Anterior cingulate cortex (tissue), 58 donors: ENCODE data around the gene POM121.
A peak's percentile ranks its signal among the peaks of the same experiment; 100 is the strongest.
"Not testable (repeated sequence)": the region's sequence is repeated elsewhere in the genome, so short reads cannot be mapped to it uniquely, and the experiment has no call there.

Experiments used
- DNase-seq, 58 donors: peaks; one replicate each; lab custom pipeline; 2025; lab: John Stamatoyannopoulos, UW

Gene POM121

DNA sequence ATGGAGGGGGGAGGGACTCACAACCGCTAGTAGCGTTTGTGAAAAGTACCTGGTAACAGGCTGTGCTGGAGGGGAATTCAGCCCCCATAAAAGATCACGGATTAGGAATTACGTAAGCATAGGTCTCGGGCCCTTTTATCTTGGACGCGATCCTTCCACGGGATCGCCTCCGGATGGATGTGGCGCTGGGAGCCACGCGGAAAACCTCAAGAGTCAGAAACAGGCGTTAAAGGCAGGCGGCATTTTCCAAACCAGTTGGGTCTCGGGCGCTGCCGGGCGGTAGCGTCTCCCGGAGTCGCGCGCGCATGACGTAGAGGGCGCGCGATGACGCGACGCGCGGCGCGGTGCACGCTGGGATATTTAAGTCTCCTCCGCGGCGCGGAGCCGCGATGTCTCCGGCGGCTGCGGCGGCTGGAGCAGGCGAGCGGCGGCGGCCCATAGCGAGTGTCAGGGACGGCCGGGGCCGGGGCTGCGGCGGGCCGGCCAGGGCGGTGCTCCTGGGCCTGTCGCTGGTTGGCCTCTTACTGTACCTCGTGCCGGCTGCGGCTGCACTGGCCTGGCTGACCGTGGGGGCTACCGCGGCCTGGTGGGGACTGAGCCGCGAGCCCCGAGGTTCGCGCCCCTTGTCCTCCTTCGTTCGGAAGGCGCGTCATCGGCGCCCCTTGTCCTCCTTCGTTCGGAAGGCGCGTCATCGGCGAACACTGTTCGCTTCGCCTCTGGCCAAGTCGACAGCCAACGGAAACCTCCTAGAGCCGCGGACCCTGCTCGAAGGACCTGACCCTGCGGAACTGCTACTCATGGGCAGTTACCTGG lies at the start of gene POM121:
POM121 (plus strand) TSS at position 363 of the 813 bp plus-strand sequence; CDS start at position 390, 27 bp downstream.
- DNase-seq, result peak in 57 of 58 donors; percentile 12 to 83 (median 70)

DNA sequence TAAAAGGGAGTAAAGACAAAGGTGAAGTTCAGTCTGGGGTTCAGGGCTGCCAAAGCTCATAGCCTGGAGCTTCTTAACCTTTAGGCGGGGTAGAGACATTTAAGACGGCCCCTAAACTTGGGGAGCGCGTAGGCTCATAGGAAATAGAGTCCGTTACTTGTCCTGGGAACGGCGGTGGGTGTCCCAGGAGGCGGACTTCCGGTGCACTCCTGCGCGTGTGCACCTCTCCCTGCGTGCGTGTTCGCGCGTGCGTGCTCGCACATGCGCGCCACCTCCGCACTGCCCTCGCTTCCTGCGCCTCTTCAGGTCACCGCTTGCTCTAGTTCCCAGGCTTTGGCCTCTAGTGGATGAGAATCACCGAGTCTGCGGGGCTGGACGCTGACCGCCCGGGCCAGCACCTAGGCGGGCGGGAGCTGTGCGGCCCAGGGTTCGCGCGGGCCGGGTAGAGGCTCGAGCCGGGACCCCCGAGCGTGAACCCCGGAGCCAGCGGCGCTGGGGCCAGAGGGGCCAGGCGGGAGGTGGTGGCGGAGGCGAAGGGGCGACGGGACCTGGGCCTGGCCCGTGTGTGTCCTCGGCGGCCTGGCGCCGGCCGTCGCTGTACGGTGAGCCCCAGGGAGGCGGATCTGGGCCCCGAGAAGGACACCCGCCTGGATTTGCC lies 45.7 kb upstream of the POM121 start:
- DNase-seq, result peak; percentile 13 to 90 (median 76)

DNA sequence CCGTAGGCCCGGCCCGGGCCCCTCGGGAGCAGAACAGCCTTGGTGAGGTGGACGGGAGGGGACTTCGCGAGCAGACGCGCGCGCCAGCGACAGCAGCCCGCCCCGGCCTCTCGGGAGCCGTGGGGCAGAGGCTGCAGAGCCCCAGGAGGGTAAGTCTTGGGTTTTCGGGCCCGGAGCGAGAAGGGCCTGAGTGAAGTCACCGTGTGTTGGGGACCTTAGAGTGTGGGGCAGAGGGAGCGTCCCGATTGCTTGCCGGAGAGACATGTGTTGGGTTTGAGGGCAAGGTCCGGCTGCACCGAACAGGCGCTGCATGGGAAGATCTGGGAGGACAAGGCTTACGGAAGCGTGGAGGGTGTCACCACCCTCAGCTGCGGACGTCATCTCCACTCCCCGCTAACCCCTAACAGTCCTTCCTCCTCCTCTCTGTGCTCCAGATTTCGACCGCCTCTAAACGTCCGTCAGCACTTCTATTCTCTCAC lies 45.1 kb upstream of the POM121 start:
- peak in 48 of 58 donors; percentile 0 to 51 (median 16) for DNase-seq

DNA sequence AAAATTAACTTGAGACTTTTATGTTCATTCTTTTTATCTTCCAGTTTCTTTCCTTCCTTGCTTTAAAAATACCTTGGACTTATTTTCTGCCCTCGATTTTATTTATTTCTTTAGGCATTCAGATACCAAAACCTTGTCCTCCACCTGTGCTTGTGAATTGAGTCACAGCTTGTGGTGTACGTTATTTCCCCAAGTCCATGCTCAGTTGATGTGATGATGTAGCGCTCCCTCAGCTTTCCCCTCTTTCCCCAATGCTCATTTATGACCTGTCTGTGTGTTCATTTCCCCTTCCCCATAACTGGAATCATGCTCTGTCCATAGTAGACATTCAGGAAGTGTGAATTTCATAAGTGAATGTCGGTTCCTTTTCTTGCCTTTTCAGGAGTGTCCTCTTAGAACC lies 33.1 kb upstream of the POM121 start:
- not testable (repeated sequence) for DNase-seq

DNA sequence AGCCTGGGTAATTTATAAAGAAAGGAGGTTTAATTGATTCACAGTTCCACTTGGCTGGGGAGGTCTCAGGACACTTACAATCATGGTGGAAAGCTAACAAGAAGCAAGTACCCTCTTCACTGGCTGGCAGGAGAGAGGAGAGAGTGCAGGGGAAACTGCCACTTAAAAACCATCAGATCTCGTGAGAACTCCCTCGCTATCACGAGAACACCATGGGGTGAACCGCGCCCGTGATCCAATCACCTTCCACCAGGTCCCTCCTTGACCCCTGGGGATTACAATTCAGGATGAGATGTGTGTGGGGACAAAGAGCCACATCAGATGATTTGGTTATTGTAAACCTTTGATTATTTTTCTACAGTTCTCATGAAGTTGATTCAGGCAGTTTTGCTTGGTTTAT lies 20.2 kb upstream of the POM121 start:
- not testable (repeated sequence) for DNase-seq

DNA sequence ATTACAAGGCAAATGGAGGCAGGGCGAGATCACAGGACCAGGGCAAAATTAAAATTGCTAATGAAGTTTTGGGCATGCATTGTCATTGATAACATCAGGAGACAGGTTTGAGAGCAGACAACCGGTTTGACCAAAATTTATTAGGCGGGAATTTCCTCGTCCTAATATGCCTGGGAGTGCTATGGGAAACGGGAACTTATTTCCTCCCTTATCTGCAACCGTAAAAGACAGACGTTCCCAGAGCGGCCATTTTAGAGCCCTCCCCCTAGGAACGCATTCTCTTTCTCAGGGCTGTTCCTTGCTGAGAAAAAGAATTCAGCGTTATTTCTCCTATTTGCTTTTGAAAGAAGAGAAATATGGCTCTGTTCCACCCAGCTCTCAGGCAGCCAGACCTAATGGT lies 16.5 kb upstream of the POM121 start:
- DNase-seq, result not testable (repeated sequence)

DNA sequence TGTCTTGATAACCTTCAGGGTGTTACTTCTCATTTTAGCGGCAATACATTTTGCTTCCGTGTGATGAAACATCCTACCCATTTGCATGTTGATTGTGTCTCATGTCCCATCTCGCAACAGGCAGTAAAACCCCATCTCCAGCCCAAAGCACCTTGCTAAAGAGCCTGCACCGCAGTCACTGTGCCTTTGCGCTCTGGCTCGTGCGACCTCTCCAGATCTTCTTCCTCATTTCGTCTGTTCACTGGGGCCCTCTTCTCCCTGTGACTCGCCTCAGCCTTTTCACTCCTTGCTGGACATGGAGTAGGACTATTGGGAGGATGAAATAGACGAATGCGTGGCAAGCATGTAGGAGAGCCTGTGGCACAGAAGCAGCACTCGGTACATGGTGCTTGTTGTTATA lies 13.5 kb upstream of the POM121 start:
- DNase-seq, result not testable (repeated sequence)

DNA sequence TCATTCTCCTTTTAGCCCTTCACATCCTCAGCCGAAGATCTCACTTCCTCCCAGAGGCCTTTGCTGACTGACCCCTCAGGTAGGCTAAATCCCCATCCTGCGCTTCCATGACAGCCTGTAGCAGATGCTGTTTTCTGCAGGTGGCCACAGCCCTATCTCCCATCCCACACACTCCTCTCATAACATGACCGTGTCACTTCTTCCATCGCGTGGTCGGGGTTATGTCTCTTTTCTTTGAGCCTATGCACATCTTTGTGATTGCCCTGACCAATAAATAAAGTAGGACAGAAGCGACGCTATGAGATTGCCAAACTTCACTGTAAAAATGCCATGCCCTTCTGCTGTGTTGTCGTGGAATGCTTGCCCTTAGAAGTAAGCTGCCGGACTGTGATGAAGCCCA lies 11.1 kb upstream of the POM121 start:
- not testable (repeated sequence) for DNase-seq

DNA sequence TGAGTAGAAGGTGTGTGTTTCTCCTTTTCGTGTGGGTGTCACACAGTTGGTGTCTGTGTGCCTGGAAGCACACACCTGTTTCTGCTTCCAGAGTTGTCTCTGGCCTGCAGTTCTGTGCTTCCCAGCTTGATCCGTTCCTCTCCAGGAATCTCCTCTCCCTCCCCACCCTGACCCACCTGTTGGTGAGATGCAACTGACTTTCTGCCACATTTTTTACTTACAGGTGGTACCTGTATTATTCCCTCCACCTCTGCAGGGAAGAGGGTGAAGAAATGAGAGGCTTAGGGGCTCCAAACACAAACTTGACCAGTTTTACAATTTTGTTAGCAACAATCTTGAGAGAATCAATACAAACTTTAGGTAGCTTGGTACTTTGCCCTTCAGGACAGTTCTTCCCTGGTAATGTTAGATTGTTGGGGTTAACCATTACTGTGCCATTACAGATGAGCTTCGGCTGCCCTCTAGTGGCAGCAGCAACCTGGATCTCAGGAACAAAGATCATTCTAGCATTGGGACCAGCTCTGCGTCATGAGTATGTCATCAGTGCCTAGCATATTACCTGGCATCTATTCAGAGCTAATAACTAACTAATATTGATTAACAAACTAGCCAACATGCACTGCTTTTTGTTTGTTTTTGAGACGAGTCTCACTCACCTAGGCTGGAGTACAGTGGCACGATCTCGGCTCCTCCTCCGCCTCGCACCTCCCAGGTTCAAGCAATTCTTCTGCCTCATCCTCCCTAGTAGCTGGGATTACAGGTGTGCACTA lies 10.0 kb upstream of the POM121 start:
- DNase-seq, result peak in 18 of 58 donors; percentile 0 to 58 (median 6)

DNA sequence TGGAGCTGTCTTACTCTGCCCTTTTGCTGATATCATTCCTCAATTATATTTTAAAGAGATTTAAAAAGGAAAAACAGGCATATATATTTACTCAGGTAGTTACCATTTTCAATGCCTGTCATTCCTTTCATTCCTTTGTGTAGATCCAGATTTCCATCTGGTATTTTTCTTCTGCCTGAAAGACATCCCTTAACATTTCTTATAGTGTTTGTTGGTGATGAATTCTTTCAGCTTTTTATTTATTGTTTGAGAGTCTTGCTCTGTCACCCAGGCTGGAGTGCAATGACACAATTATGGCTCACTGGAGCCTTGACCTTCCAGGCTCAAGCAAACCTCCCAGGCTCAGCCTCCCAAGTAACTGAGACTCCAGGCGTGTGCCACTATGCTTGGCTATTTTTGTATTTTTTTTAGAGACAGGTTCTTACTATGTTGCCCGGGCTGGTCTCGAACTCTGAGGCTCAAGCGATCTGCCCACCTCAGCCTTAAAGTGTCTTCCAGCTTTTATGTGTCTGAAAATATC lies 5.6 kb upstream of the POM121 start:
- DNase-seq, result no peak

DNA sequence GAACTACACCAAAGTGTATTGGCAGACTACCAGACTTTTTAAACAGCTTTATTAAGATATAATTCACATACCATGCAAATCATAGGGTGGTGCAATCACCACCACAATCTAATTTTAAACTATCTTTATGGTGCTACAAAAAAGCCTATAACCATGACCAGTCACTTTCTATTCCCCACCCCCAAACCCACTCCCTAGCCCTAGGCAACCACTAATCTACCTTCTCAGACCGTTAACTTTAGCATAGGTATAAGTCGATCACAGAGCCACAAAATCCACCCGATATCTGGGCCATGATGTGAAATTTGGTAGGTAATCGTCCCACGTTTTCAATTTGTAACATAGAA lies 536 bp upstream of the POM121 start:
- no peak for DNase-seq

DNA sequence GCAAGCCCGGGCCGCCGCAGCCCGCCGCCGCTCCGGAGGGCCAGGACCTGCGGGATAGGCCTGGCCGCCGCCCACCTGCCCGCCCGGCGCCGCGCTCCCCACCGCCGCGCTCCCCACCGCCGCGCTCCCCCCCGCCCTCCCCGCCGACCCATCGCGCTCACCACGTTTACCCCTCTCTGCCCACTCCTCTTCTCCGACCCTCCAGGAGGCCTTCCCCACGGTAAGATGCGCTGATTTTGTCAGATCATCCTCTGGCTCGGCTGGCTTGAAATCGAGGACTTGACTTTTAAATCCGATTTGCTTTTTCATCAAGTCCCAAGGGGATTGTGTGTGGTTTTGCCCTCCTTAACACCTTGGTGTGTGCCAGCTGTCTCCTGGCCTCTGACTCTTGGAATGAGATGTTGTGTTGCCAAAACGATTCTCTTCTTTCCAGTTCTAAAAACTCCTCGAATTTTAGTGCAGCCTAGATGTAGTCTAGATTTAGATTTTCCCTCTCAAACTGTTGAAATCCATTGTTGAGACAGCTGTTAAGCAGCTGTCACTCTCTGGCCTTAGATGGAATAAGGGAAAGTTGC lies 738 bp downstream of the POM121 start:
- DNase-seq, result peak in 2 of 58 donors; percentile 35 to 37

DNA sequence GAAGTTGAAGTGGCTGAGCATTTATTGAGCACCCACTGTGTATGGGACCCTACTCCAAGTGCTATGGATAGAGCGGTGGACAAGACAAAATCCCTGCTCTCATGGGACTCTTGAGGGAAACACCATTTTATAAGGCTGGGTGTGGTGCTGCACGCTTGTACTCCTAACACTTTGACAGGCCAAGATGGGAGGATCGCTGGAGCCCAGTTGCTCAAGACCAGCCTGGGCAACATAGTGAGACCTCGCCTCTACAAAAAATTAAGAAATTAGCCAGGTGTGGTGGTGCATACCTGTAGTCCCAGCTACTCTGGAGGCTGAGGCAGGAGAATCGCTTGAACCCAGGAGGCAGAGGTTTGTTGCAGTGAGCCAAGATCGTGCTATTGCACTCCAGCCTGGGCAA lies 2.9 kb downstream of the POM121 start:
- not testable (repeated sequence) for DNase-seq

DNA sequence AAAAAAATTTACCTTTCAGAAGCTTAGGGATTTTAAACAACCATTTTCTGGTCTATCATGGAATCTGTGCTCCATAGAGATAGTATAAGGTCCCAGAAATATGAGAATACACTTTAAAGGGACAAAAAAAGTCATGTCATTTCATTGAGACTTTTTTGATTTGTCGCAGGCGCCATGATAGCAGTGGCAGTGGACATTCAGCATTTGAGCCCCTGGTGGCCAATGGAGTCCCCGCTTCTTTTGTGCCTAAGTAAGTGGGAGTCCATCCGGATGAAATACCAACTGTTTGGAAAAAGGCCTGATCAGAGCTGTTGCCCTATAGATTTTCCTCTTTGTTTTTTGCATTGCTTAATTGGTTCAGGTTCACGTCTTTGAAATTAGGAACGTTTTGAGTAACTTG lies 3.3 kb downstream of the POM121 start:
- not testable (repeated sequence) for DNase-seq

DNA sequence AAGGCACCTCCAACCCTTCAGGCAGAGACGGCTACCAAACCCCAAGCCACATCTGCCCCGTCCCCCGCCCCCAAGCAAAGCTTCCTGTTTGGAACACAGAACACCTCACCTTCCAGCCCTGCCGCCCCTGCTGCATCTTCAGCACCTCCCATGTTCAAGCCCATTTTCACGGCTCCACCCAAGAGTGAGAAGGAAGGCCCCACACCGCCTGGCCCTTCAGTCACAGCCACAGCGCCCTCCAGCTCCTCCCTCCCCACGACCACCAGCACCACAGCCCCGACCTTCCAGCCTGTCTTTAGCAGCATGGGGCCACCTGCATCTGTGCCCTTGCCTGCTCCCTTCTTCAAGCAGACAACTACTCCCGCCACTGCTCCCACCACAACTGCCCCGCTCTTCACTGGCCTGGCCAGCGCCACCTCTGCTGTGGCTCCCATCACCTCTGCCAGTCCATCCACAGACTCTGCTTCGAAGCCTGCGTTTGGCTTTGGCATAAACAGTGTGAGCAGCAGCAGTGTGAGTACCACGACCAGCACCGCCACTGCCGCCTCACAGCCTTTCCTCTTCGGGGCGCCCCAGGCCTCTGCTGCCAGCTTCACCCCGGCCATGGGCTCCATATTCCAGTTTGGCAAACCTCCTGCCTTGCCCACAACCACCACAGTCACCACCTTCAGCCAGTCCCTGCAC lies 17.3 kb downstream of the POM121 start:
- DNase-seq, result not testable (repeated sequence)

DNA sequence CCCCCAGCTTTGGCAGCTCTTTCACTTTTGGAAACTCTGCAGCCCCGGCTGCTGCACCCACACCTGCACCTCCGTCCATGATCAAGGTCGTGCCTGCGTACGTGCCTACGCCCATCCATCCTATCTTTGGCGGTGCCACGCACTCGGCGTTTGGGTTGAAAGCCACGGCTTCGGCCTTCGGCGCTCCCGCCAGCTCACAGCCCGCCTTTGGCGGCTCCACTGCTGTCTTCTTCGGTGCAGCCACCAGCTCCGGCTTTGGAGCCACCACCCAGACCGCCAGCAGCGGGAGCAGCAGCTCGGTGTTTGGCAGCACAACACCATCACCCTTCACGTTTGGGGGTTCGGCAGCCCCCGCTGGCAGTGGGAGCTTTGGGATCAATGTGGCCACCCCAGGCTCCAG lies 18.1 kb downstream of the POM121 start:
- not testable (repeated sequence) for DNase-seq

DNA sequence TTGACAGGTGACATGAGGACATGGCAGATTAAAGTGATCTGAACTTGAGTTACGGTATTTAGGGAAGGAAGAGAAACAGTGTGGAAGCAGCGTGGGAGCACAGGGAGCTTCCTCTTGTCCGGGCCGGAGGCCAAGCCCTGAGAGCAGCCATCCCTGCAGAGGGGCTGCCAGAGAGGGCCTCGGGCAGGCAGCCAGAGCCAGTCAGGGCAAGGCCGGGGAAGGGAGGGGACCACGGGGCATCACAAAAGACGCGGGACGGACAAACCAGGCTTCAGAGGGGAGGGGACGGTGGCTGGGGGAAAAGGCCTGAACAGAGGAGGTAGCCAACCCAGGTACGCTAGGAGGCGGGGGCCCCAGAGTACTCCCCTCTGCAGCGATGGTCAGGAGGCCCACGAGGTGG lies 20.0 kb downstream of the POM121 start:
- not testable (repeated sequence) for DNase-seq

DNA sequence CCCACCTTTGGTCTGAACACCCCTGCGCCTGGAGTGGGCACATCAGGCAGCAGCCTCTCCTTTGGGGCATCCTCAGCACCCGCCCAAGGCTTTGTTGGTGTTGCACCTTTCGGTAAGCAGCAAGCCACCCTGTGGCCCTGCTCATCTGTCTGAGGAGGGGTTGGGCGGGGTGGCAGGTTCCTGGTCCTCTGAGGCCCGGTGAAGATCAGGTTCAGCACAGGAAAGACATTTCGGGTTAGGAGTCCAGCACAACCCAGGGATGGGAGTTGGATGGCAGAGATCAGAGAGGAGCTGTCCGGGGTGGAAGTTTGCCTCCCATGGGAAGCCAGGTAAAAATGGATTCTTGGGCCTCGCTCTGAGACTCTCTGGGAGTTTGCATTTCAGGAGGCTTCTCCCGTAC lies 20.7 kb downstream of the POM121 start:
- DNase-seq, result not testable (repeated sequence)

DNA sequence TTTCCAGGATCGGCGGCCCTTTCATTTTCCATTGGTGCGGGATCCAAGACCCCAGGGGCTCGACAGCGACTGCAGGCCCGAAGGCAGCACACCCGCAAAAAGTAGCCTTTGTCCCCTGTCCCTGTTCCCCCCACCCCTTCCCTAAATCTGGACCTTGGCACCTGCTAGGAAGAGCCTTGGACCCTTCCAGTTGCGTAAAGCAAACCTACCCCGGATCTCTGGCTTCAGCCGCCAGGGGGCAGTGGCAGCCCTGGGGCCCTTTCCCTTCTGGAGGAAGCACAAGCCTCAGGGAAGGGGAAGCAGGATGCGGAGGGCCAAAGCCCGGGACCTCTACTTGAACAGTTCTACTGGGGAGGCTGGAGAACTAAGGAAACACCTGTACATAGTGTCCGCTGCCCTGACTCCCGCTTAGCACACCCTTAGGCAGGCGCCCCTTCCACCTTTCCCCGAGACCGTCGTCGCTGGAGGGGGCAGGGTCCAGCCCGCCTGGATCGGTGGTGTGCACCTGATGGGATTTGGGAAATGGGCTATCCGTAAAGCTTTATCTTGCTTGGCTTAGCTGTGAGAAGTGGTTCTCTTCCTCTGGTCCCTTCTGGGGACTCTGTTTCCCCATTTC lies 21.3 kb downstream of the POM121 start:
- DNase-seq, result not testable (repeated sequence)
